Mesenchymal stem cell (in vitro differentiated cells and primary cell): Measurements from ENCODE around the gene RAB23.

Source experiments
- DNase-seq: peaks from one replicate; pipeline ENCODE4 v3.0.0-alpha.2; 2013
- H2AFZ ChIP-seq: one replicate; pipeline ENCODE4 v1.6.1; 2013; ENCODE audit warnings: low read depth, mild to moderate bottlenecking, control low read depth, inconsistent platforms, low read length, moderate library complexity
- H2AK5ac ChIP-seq: 2 replicates; pipeline ENCODE4 v1.6.1; 2013; ENCODE audit warnings: low read length, moderate library complexity, mild to moderate bottlenecking, inconsistent platforms; ENCODE audit not compliant: severe bottlenecking
- H2BK120ac ChIP-seq: one replicate; pipeline ENCODE4 v1.6.1; 2013; ENCODE audit warnings: low read depth, mild to moderate bottlenecking, inconsistent platforms, low read length, moderate library complexity
- H2BK12ac ChIP-seq, 2 experiments: one replicate each; pipeline ENCODE4 v1.6.1; 2013; ENCODE audit warnings: inconsistent platforms in 2 of 2, low read length in 2 of 2, mild to moderate bottlenecking in 2 of 2, moderate library complexity in 2 of 2, control low read depth in 1 of 2
- H2BK15ac ChIP-seq: one replicate; pipeline ENCODE4 v1.6.1; 2013; ENCODE audit warnings: mild to moderate bottlenecking, low read depth, inconsistent platforms; ENCODE audit not compliant: poor library complexity, severe bottlenecking
- H2BK5ac ChIP-seq: 2 replicates; pipeline ENCODE4 v1.6.1; 2013; ENCODE audit warnings: low read depth, mild to moderate bottlenecking, low read length, control low read depth, inconsistent platforms; ENCODE audit not compliant: poor library complexity, severe bottlenecking
- H3K14ac ChIP-seq, 2 experiments: one replicate each; pipeline ENCODE4 v1.6.1; 2013; ENCODE audit warnings: inconsistent platforms in 2 of 2, low read length in 2 of 2, control low read depth in 1 of 2, mild to moderate bottlenecking in 1 of 2, moderate library complexity in 1 of 2
- H3K18ac ChIP-seq, 2 experiments: one replicate each; pipeline ENCODE4 v1.6.1; 2013; ENCODE audit warnings: inconsistent platforms in 2 of 2, low read length in 2 of 2, control low read depth in 1 of 2, low read depth in 1 of 2, mild to moderate bottlenecking in 1 of 2
- H3K23ac ChIP-seq, 2 experiments: one replicate each; pipeline ENCODE4 v1.6.1; 2013; ENCODE audit warnings: inconsistent platforms in 2 of 2, low read length in 2 of 2, mild to moderate bottlenecking in 2 of 2, moderate library complexity in 2 of 2, control low read depth in 1 of 2
- H3K27ac ChIP-seq: 2 replicates; pipeline ENCODE4 v1.5.1; 2013; ENCODE audit warnings: mild to moderate bottlenecking, moderate library complexity, low read length, control low read depth, inconsistent platforms; ENCODE audit not compliant: poor library complexity, severe bottlenecking
- H3K27me3 ChIP-seq, 2 experiments: 2 replicates each; pipeline versions ENCODE4 v1.6.1 to v1.7.0; 2013; ENCODE audit warnings: low read length in 2 of 2, mild to moderate bottlenecking in 2 of 2, moderate library complexity in 2 of 2, control low read depth in 1 of 2, inconsistent platforms in 1 of 2; ENCODE audit not compliant: control insufficient read depth in 1 of 2, insufficient read depth in 1 of 2
- H3K36me3 ChIP-seq, 2 experiments: 2 replicates each; pipeline versions ENCODE4 v1.6.1 to v1.7.0; 2013; ENCODE audit warnings: low read length in 2 of 2, control low read depth in 1 of 2, inconsistent platforms in 1 of 2, low read depth in 1 of 2, mild to moderate bottlenecking in 1 of 2; ENCODE audit not compliant: insufficient read depth in 2 of 2, control insufficient read depth in 1 of 2
- H3K4ac ChIP-seq, 2 experiments: one replicate each; pipeline ENCODE4 v1.6.1; 2013; ENCODE audit warnings: inconsistent platforms in 2 of 2, low read length in 2 of 2, mild to moderate bottlenecking in 2 of 2, moderate library complexity in 2 of 2, control low read depth in 1 of 2, low read depth in 1 of 2
- H3K4me1 ChIP-seq: 2 replicates; pipeline ENCODE4 v1.6.1; 2013; ENCODE audit warnings: low read depth, low read length, control low read depth; ENCODE audit not compliant: control insufficient read depth, insufficient read depth
- H3K4me2 ChIP-seq: 2 replicates; pipeline ENCODE4 v1.6.1; 2013; ENCODE audit warnings: low read length, mild to moderate bottlenecking, inconsistent platforms; ENCODE audit not compliant: poor library complexity, severe bottlenecking
- H3K4me3 ChIP-seq, 2 experiments: 2 replicates each; pipeline versions ENCODE4 v1.5.1 to v1.7.0; 2013; ENCODE audit warnings: low read length in 2 of 2, mild to moderate bottlenecking in 2 of 2, control low read depth in 1 of 2, low read depth in 1 of 2; ENCODE audit not compliant: insufficient read depth in 1 of 2
- H3K79me1 ChIP-seq: replicated peaks from 2 replicates; pipeline ENCODE4 v1.6.1; 2013; ENCODE audit warnings: mild to moderate bottlenecking, control low read depth, low read length, inconsistent platforms; ENCODE audit not compliant: poor library complexity, severe bottlenecking
- H3K9ac ChIP-seq: 2 replicates; pipeline ENCODE4 v1.7.0; 2013; ENCODE audit warnings: mild to moderate bottlenecking, low read length, moderate library complexity
- H3K9me3 ChIP-seq: 2 replicates; pipeline ENCODE4 v1.7.0; 2013; ENCODE audit warnings: mild to moderate bottlenecking, low read length; ENCODE audit not compliant: control insufficient read depth
- H4K8ac ChIP-seq: one replicate; pipeline ENCODE4 v1.6.1; 2013; ENCODE audit warnings: inconsistent platforms, mild to moderate bottlenecking, low read length, moderate library complexity
- H4K91ac ChIP-seq: one replicate; pipeline ENCODE4 v1.6.1; 2013; ENCODE audit warnings: mild to moderate bottlenecking, low read length, inconsistent platforms
- WGBS: methylation state at CpG from one replicate; pipeline ENCODE4 v1.1.7; 2013; ENCODE audit warnings: mixed read lengths; 5-methylcytosine and 5-hydroxymethylcytosine counted together

RAB23 gene

GRCh38 chr6:57248311-57248895, 26.3 kb upstream of the RAB23 start:
- Histone ChIP-seq H2AK5ac (no peak overlapping the region), H3K9ac (no peak overlapping the region), H2BK120ac (no peak overlapping the region), H3K18ac (no peak overlapping the region), H3K23ac (no peak overlapping the region), H4K8ac (no peak overlapping the region), H3K36me3 (no peaks in the 10 kb centered on the region), H3K79me1 (no peaks in the 10 kb centered on the region), H3K4me1 (peaks cover 5% of the 10 kb centered on the region), H3K4me3 (no peak overlapping the region), H3K4me2 (no peak overlapping the region), H3K4ac (peak overlapping the region in 1 of 2 experiments; percentile 5), H4K91ac (no peak overlapping the region), H2BK12ac (no peak overlapping the region), H2AFZ (no peak overlapping the region), H2BK5ac (no peak overlapping the region), H3K27ac (no peak overlapping the region), H3K14ac (no peak overlapping the region), H3K9me3 (no peaks in the 10 kb centered on the region), H2BK15ac (no peak overlapping the region), H3K27me3 (no peaks in the 10 kb centered on the region)
- 100% methylated on average over 1 of the region's 2 CpGs for WGBS
- no peak for DNase-seq

DNA sequence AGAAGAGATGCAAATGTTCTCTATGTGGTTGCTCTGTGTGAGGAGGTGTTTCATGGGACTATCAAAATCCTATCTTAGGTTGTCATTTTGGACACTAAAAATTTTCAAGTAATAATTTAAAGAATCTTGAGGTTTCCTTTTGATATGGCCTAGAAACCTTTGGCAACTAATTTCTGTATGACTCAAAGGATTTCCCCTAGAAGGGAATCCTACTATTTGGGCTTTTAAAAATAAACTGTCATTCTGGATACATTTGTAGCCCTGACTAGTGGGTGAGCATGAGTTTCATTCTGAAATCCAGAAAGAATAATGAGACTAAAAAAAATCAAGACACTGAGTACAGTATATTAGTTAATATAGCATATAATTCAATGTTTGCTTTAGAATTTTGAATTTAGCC, 25.5 kb upstream of the RAB23 start:
- Histone ChIP-seq H3K4me2 (no peak overlapping the region), H2BK15ac (no peak overlapping the region), H3K9ac (no peak overlapping the region), H3K18ac (no peak overlapping the region), H2AK5ac (no peak overlapping the region), H3K14ac (no peak overlapping the region), H2BK120ac (no peak overlapping the region), H4K91ac (no peak overlapping the region), H3K9me3 (no peaks in the 10 kb centered on the region), H3K4ac (no peak overlapping the region), H3K79me1 (no peaks in the 10 kb centered on the region), H2AFZ (no peak overlapping the region), H4K8ac (no peak overlapping the region), H3K27me3 (no peaks in the 10 kb centered on the region), H3K27ac (no peak overlapping the region), H3K36me3 (no peaks in the 10 kb centered on the region), H3K23ac (no peak overlapping the region), H2BK12ac (no peak overlapping the region), H3K4me3 (no peak overlapping the region), H3K4me1 (peaks cover 4% of the 10 kb centered on the region), H2BK5ac (no peak overlapping the region)
- DNase-seq = no peak

GRCh38 chr6:57246307-57246706, 24.2 kb upstream of the RAB23 start:
- Histone ChIP-seq H2BK5ac (no peak overlapping the region), H4K91ac (no peak overlapping the region), H2AK5ac (no peak overlapping the region), H4K8ac (no peak overlapping the region), H3K27ac (no peak overlapping the region), H3K27me3 (no peaks in the 10 kb centered on the region), H3K23ac (no peak overlapping the region), H3K79me1 (no peaks in the 10 kb centered on the region), H3K9me3 (no peaks in the 10 kb centered on the region), H3K4me2 (no peak overlapping the region), H3K14ac (no peak overlapping the region), H3K4ac (no peak overlapping the region), H3K4me1 (peaks cover 2% of the 10 kb centered on the region), H3K9ac (no peak overlapping the region), H3K36me3 (no peaks in the 10 kb centered on the region), H2BK12ac (peak overlapping the region in 1 of 2 experiments; percentile 83), H2BK15ac (no peak overlapping the region), H3K4me3 (no peak overlapping the region), H3K18ac (no peak overlapping the region), H2AFZ (no peak overlapping the region), H2BK120ac (no peak overlapping the region)
- no peak for DNase-seq
- WGBS = 78% methylated on average over 1 of the region's 6 CpGs

DNA sequence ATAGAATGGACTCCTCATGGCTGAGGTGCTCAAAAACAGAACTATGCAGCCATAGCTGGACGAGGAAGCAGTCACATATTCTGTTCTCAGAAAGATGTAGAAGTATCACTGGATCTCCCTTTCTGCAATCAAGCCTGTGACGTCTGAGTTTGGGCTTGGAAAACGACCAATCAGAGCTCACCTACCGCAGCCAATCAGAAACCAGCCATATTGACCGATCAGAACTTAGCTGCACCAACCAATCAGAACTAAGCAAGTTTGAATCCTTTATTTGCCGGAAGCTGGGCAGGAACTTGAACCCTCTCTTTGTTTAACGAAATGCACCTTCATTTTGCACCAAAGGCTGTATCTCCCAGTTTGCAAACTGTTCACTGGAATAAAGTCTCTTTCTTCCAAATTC, 21.8 kb upstream of the RAB23 start:
- H2BK120ac ChIP-seq = no peak overlapping the region
- no peak overlapping the region for H3K18ac ChIP-seq
- no peaks in the 10 kb centered on the region for H3K79me1 ChIP-seq
- H2BK12ac ChIP-seq = peak overlapping the region in 1 of 2 experiments; percentile 83
- no peak overlapping the region for H3K9ac ChIP-seq
- H3K4me1 ChIP-seq = peaks cover 2% of the 10 kb centered on the region
- no peak overlapping the region for H2BK15ac ChIP-seq
- H4K91ac ChIP-seq = no peak overlapping the region
- peak overlapping the region; percentile 62 for H2AK5ac ChIP-seq
- no peak overlapping the region for H3K23ac ChIP-seq
- no peak overlapping the region for H3K4me2 ChIP-seq
- H3K9me3 ChIP-seq = no peaks in the 10 kb centered on the region
- H2BK5ac ChIP-seq = no peak overlapping the region
- no peak overlapping the region for H3K4ac ChIP-seq
- H3K36me3 ChIP-seq = no peaks in the 10 kb centered on the region
- 98% methylated on average over 7 of the region's 7 CpGs for WGBS
- H3K14ac ChIP-seq = no peak overlapping the region
- H2AFZ ChIP-seq = no peak overlapping the region
- no peak overlapping the region for H3K4me3 ChIP-seq
- H3K27ac ChIP-seq = no peak overlapping the region
- no peak overlapping the region for H4K8ac ChIP-seq
- no peak for DNase-seq
- H3K27me3 ChIP-seq = no peaks in the 10 kb centered on the region
